Measurements from ENCODE around the gene TMEFF2. TPM values are rescaled to one million over a fixed set of nuclear protein-coding genes. Genes with fewer than 3 reads are reported as not detected.

TMEFF2 gene
- total RNA-seq, 1 donor from 2014 or later = not detected

- no peak for DNase-seq (ENCODE audit: low read depth, low spot score)
Observed at GRCh38 chr2:191974676-191975075, 220.1 kb downstream of the TMEFF2 start.

- DNase-seq (ENCODE audit: low read depth, low spot score) = no peak
Observed at GRCh38 chr2:191970867-191971266, 223.9 kb downstream of the TMEFF2 start.

GRCh38 chr2:191968120-191968519, 226.6 kb downstream of the TMEFF2 start:
- DNase-seq (ENCODE audit: low read depth, low spot score) = no peak

- no peak for DNase-seq (ENCODE audit: low read depth, low spot score)
Observed at GRCh38 chr2:191965733-191966132, 229.0 kb downstream of the TMEFF2 start.

GRCh38 chr2:191961556-191961955, 233.2 kb downstream of the TMEFF2 start:
- peak; percentile 19 for DNase-seq (ENCODE audit: low read depth, low spot score)

- peak; percentile 27 for DNase-seq (ENCODE audit: low read depth, low spot score)
Observed at GRCh38 chr2:191959209-191959608, 235.5 kb downstream of the TMEFF2 start.

- DNase-seq (ENCODE audit: low read depth, low spot score) = no peak
Observed at GRCh38 chr2:191957996-191958860, 236.5 kb downstream of the TMEFF2 start.

- no peak for DNase-seq (ENCODE audit: low read depth, low spot score)
Observed at GRCh38 chr2:191954451-191954850, 240.3 kb downstream of the TMEFF2 start.

GRCh38 chr2:191952515-191953270, 242.0 kb downstream of the TMEFF2 start:
- DNase-seq (ENCODE audit: low read depth, low spot score) = no peak

GRCh38 chr2:191951832-191952231, 242.9 kb downstream of the TMEFF2 start:
- DNase-seq (ENCODE audit: low read depth, low spot score) = no peak

- DNase-seq (ENCODE audit: low read depth, low spot score) = no peak
Observed at GRCh38 chr2:191951376-191951775, 243.4 kb downstream of the TMEFF2 start.

- DNase-seq (ENCODE audit: low read depth, low spot score) = no peak
Observed at GRCh38 chr2:191950132-191950874, 244.4 kb downstream of the TMEFF2 start.

- DNase-seq (ENCODE audit: low read depth, low spot score) = no peak
Observed at GRCh38 chr2:191947235-191947634, 247.5 kb downstream of the TMEFF2 start.

GRCh38 chr2:191946471-191947182, 248.1 kb downstream of the TMEFF2 start:
- no peak for DNase-seq (ENCODE audit: low read depth, low spot score)

- no peak for DNase-seq (ENCODE audit: low read depth, low spot score)
Observed at GRCh38 chr2:191945623-191946022, 249.1 kb downstream of the TMEFF2 start.

- DNase-seq (ENCODE audit: low read depth, low spot score) = no peak
Observed at GRCh38 chr2:191942739-191943103, 252.0 kb downstream of the TMEFF2 start.

GRCh38 chr2:191942090-191942738, 252.5 kb downstream of the TMEFF2 start:
- DNase-seq (ENCODE audit: low read depth, low spot score) = no peak

- no peak for DNase-seq (ENCODE audit: low read depth, low spot score)
Observed at GRCh38 chr2:191941376-191941929, 253.3 kb downstream of the TMEFF2 start.

- no peak for DNase-seq (ENCODE audit: low read depth, low spot score)
Observed at GRCh38 chr2:191938779-191939178, 256.0 kb downstream of the TMEFF2 start.

- DNase-seq (ENCODE audit: low read depth, low spot score) = no peak
Observed at GRCh38 chr2:191936882-191937405, 257.8 kb downstream of the TMEFF2 start.

Data from pulmonary artery endothelial cell (primary cell).